Calu3 (cell line): Measurements from ENCODE around the gene CACNA2D3. TPM values are rescaled to one million over a fixed set of nuclear protein-coding genes. Genes with fewer than 3 reads are reported as not detected.

ENCODE experiments used
- BruUV-seq: library from RNA; stranded (reverse); fragments of 400-500 nt; replicated peaks from 2 replicates; lab custom pipeline; 2021; lab: Mats Ljungman, UMichigan
- CTCF ChIA-PET: fragments of 300-600 bp; sonication (Branson Sonifier 250); formaldehyde crosslinking; loops from one replicate; lab custom pipeline; 2022; ENCODE audit warnings: antibody characterized with exemption; lab: Charles Lee
- DNase-seq: peaks from one replicate; pipeline ENCODE4 v3.0.0; 2022
- H3K27ac Mint-ChIP-seq: one replicate; pipeline ENCODE4 v1.8.0; 2022; ENCODE audit warnings: mixed read lengths; ENCODE audit not compliant: unreplicated experiment
- H3K27me3 Mint-ChIP-seq: one replicate; pipeline ENCODE4 v1.8.0; 2022; ENCODE audit warnings: mixed read lengths; ENCODE audit not compliant: unreplicated experiment
- H3K36me3 Mint-ChIP-seq: one replicate; pipeline ENCODE4 v1.8.0; 2022; ENCODE audit warnings: mild to moderate bottlenecking, moderate library complexity, mixed read lengths; ENCODE audit not compliant: insufficient read depth, unreplicated experiment
- H3K4me1 Mint-ChIP-seq: one replicate; pipeline ENCODE4 v1.8.0; 2022; ENCODE audit warnings: mild to moderate bottlenecking, low read depth, mixed read lengths; ENCODE audit not compliant: unreplicated experiment
- H3K4me3 Mint-ChIP-seq: one replicate; pipeline ENCODE4 v1.8.0; 2022; ENCODE audit warnings: mild to moderate bottlenecking, low read depth, moderate library complexity, mixed read lengths; ENCODE audit not compliant: unreplicated experiment
- H3K9me3 Mint-ChIP-seq: one replicate; pipeline ENCODE4 v1.8.0; 2022; ENCODE audit warnings: low read depth, mixed read lengths; ENCODE audit not compliant: unreplicated experiment
- intact Hi-C: fragments of 100-400 bp; cut with micrococcal nuclease; formaldehyde crosslinking; loops from one replicate; pipeline ENCODE4 v1.10.0; 2022; ENCODE audit not compliant: unreplicated experiment
- total RNA-seq: library from RNA; stranded (reverse); gene quantifications from 2 replicates; pipeline ENCODE4 v1.2.3, GENCODE V29; 2022
- TF ChIP-seq, protein P1 (sequence below): fragments of 200-600 bp; IDR thresholded peaks from one replicate; pipeline ENCODE4 v1.8.0; 2022; ENCODE audit warnings: antibody characterized with exemption; ENCODE audit not compliant: unreplicated experiment

The CACNA2D3 gene
- total RNA-seq, 1 experiment from 2014 or later = not detected

DNA sequence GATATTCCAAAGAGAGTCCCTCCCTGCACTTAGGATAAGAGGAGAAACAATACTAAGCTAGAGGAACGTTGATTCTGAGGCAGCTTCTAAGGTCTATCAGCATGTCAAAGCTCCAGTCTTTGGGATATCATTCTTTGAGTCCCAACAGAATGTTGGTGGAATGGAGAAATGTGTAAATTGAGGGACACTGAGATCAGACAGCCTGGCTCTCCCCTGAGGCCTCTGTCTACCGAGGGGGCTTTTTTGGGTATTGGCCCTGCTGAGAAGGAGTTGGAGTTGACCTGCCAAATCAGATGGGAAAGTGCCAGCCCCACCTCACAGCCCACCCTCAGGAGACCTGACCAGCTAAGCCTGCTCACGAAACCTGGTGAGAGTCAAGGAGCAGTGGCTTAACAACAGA is 833.1 kb downstream of the CACNA2D3 start:
- intact Hi-C loops = no loop called here
- no peaks in the 10 kb centered on the region for H3K4me1 Mint-ChIP-seq
- no TSS peak for BruUV-seq

DNA sequence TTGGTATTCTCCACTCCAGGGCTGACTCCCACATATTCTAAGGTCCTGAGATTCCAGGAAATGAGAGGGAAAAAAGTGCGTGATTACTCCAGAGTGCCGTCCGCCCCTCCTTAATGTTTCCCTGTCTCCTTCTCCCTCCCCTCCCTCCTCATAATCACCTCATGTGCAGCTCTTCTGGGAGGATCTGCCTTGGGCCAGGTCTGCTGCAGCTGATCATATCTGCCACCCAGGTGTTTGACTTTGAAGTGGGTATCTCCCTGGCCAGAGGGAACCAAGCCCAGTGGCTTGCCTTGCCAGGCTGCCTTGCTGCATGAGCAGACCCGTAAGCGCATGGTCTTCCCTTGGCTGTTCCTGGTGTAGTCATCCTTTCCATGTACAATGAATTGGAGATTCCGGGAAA is 833.6 kb downstream of the CACNA2D3 start:
- intact Hi-C loops = no loop called here

More for the DNA sequence above, 833.1 kb downstream of the CACNA2D3 start:
- DNase-seq = no peak
- TF ChIP-seq, protein P1, sequence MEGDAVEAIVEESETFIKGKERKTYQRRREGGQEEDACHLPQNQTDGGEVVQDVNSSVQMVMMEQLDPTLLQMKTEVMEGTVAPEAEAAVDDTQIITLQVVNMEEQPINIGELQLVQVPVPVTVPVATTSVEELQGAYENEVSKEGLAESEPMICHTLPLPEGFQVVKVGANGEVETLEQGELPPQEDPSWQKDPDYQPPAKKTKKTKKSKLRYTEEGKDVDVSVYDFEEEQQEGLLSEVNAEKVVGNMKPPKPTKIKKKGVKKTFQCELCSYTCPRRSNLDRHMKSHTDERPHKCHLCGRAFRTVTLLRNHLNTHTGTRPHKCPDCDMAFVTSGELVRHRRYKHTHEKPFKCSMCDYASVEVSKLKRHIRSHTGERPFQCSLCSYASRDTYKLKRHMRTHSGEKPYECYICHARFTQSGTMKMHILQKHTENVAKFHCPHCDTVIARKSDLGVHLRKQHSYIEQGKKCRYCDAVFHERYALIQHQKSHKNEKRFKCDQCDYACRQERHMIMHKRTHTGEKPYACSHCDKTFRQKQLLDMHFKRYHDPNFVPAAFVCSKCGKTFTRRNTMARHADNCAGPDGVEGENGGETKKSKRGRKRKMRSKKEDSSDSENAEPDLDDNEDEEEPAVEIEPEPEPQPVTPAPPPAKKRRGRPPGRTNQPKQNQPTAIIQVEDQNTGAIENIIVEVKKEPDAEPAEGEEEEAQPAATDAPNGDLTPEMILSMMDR = no peak
- H3K9me3 Mint-ChIP-seq = peaks cover 3% of the 10 kb centered on the region
- H3K27ac Mint-ChIP-seq = no peak overlapping the region
- H3K27me3 Mint-ChIP-seq = no peaks in the 10 kb centered on the region
- no peak overlapping the region for H3K4me3 Mint-ChIP-seq
- CTCF ChIA-PET = interaction anchor here (0.6 kb wide), 1 partner anchor 633 kb away, joined by 3 read pairs; no protein-coding TSS in a partner anchor
- H3K36me3 Mint-ChIP-seq = no peaks in the 10 kb centered on the region

DNA sequence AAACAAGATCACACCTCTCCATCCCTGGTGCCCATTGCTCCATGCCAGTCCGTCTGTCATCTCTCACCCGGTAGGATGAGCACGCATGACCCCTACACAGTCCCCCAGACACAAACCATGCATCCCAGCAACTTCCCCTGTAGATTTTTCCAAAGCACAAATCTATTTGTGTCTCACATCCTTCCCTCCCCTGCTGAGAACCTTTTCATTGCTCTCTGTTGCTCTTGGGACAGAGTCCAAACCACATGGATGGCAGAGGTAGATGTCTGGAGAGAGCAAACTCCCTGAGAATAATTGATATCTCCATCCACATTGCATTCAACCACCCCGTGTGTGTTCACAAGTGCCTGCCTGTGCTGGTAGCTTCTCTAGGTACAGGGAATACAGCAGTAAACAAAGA is 835.4 kb downstream of the CACNA2D3 start:
- TF ChIP-seq, protein P1 = no peak
- no peaks in the 10 kb centered on the region for H3K4me1 Mint-ChIP-seq
- H3K36me3 Mint-ChIP-seq = no peaks in the 10 kb centered on the region
- DNase-seq = no peak
- no peak overlapping the region for H3K27ac Mint-ChIP-seq
- CTCF ChIA-PET = no interaction called here
- intact Hi-C loops = no loop called here
- no TSS peak for BruUV-seq
- no peaks in the 10 kb centered on the region for H3K27me3 Mint-ChIP-seq
- H3K9me3 Mint-ChIP-seq = peaks cover 3% of the 10 kb centered on the region
- H3K4me3 Mint-ChIP-seq = no peak overlapping the region

More for the DNA sequence above, 833.6 kb downstream of the CACNA2D3 start:
- Mint-ChIP-seq H3K27ac (no peak overlapping the region), H3K4me1 (no peaks in the 10 kb centered on the region), H3K4me3 (no peak overlapping the region), H3K9me3 (peaks cover 3% of the 10 kb centered on the region), H3K27me3 (no peaks in the 10 kb centered on the region), H3K36me3 (no peaks in the 10 kb centered on the region)
- no TSS peak for BruUV-seq
- TF ChIP-seq, protein P1 = no peak
- DNase-seq = no peak
- CTCF ChIA-PET = no interaction called here

DNA sequence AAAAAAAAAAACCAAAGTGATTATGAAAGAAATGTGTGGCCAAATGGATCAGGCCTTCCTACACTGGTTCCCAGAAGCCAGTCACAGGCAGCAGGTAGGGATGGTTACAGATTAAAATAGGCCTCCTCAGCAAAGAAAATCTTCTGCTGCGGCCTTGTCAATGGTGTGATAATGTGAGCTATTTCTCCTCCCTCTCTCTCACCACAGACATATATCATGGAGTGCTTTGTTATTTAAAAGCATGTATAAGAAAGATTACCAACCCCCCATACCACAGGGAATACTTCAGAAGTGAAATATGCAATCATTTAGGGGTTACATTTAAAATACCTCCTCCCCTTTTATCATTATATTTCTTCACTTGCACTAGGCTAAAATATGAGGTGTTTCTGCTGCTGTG is 837.7 kb downstream of the CACNA2D3 start:
- no TSS peak for BruUV-seq
- Mint-ChIP-seq H3K27me3 (peaks cover 1% of the 10 kb centered on the region), H3K4me1 (no peaks in the 10 kb centered on the region), H3K4me3 (no peak overlapping the region), H3K27ac (no peak overlapping the region), H3K36me3 (no peaks in the 10 kb centered on the region), H3K9me3 (no peaks in the 10 kb centered on the region)
- intact Hi-C loops = no loop called here
- TF ChIP-seq, protein P1 = no peak
- CTCF ChIA-PET = no interaction called here
- no peak for DNase-seq
